Neural cell (in vitro differentiated cells): Measurements from ENCODE around the gene LUZP1. TPM values are rescaled to one million over a fixed set of nuclear protein-coding genes. Genes with fewer than 3 reads are reported as not detected.

Experiments
- H2AFZ ChIP-seq: fragments of 200-600, 300-800 bp; sonication (generic), shearing (Covaris generic); 2 replicates; pipeline ENCODE4 v1.6.0; 2014; ENCODE audit warnings: low read depth, mild to moderate bottlenecking, antibody characterized with exemption, low read length, moderate library complexity
- H3F3A ChIP-seq: fragments of 200-600 bp; shearing (Covaris generic); 2 replicates; pipeline ENCODE4 v1.6.1; 2016; ENCODE audit warnings: mild to moderate bottlenecking, moderate library complexity, mixed read lengths, antibody characterized with exemption, low read length; ENCODE audit not compliant: insufficient read depth, poor library complexity, severe bottlenecking
- H3K27ac ChIP-seq: fragments of 200-600, 300-800 bp; sonication (generic), shearing (Covaris generic); 2 replicates; pipeline ENCODE4 v1.5.1; 2014; ENCODE audit warnings: mild to moderate bottlenecking, low read length, moderate library complexity
- H3K27me3 ChIP-seq: fragments of 300-800, 200-600 bp; sonication (generic), shearing (Covaris generic); 2 replicates; pipeline ENCODE4 v1.6.0; 2014; ENCODE audit warnings: mild to moderate bottlenecking, low read depth, low read length, moderate library complexity; ENCODE audit not compliant: insufficient read depth
- H3K36me3 ChIP-seq: fragments of 300-800, 200-600 bp; sonication (generic), shearing (Covaris generic); 2 replicates; pipeline ENCODE4 v1.5.1; 2014; ENCODE audit warnings: mild to moderate bottlenecking, antibody characterized with exemption, low read length, moderate library complexity; ENCODE audit not compliant: insufficient read depth
- H3K4me2 ChIP-seq: fragments of 300-800, 200-600 bp; sonication (generic), shearing (Covaris generic); 2 replicates; pipeline ENCODE4 v1.6.0; 2014; ENCODE audit warnings: mild to moderate bottlenecking, low read length
- H3K4me3 ChIP-seq: fragments of 300-800, 200-600 bp; sonication (generic), shearing (Covaris generic); 2 replicates; pipeline ENCODE4 v1.5.1; 2014; ENCODE audit warnings: mild to moderate bottlenecking, low read length, moderate library complexity
- H3K79me2 ChIP-seq: fragments of 200-600 bp; shearing (Covaris generic); replicated peaks from 2 replicates; pipeline ENCODE4 v1.6.0; 2014; ENCODE audit warnings: mild to moderate bottlenecking, low read length, moderate library complexity; ENCODE audit not compliant: insufficient read depth
- H3K9ac ChIP-seq: fragments of 300-800, 200-600 bp; sonication (generic), shearing (Covaris generic); 2 replicates; pipeline ENCODE4 v1.6.1; 2016; ENCODE audit warnings: mild to moderate bottlenecking, low read length, mixed read lengths
- H3K9me2 ChIP-seq: fragments of 200-600 bp; shearing (Covaris generic); 2 replicates; pipeline ENCODE4 v1.6.1; 2016; ENCODE audit warnings: mild to moderate bottlenecking, low read length, mixed read lengths; ENCODE audit not compliant: insufficient read depth
- H3K9me3 ChIP-seq: fragments of 200-600, 300-800 bp; sonication (generic), shearing (Covaris generic); 2 replicates; pipeline ENCODE4 v1.6.1; 2016; ENCODE audit warnings: mild to moderate bottlenecking, mixed run types, low read length, moderate library complexity, mixed read lengths
- H4K20me1 ChIP-seq: fragments of 200-600 bp; shearing (Covaris generic); 2 replicates; pipeline ENCODE4 v1.6.1; 2016; ENCODE audit warnings: mild to moderate bottlenecking, mixed run types; ENCODE audit not compliant: insufficient read depth
- CTCF ChIP-seq: fragments of 450-650 bp; IDR thresholded peaks from 2 replicates; pipeline ENCODE4 v1.5.1; 2014; ENCODE audit warnings: antibody characterized with exemption, mild to moderate bottlenecking, moderate library complexity; ENCODE audit not compliant: poor library complexity, severe bottlenecking
- EP300 ChIP-seq: fragments of 450-650 bp; conservative IDR thresholded peaks from 2 replicates; pipeline ENCODE4 v1.6.1; 2014; ENCODE audit warnings: antibody characterized with exemption, mild to moderate bottlenecking, moderate library complexity; ENCODE audit not compliant: poor library complexity, severe bottlenecking
- EZH2 ChIP-seq: fragments of 200-600, 300-800 bp; shearing (Covaris generic), sonication (generic); IDR thresholded peaks from 2 replicates; pipeline ENCODE4 v1.6.1; 2014; ENCODE audit warnings: antibody characterized with exemption, low read length, borderline replicate concordance, mild to moderate bottlenecking; ENCODE audit not compliant: insufficient read depth, poor library complexity, severe bottlenecking
- MXI1 ChIP-seq: fragments of 450-650 bp; conservative IDR thresholded peaks from 2 replicates; pipeline ENCODE4 v1.6.1; 2014; ENCODE audit warnings: antibody characterized with exemption, mild to moderate bottlenecking; ENCODE audit not compliant: poor library complexity, severe bottlenecking
- POLR2AphosphoS5 ChIP-seq: IDR thresholded peaks from 2 replicates; pipeline ENCODE4 v1.6.1; 2012
- RAD21 ChIP-seq: fragments of 450-650 bp; conservative IDR thresholded peaks from 2 replicates; pipeline ENCODE4 v1.6.1; 2014; ENCODE audit warnings: antibody characterized with exemption, mild to moderate bottlenecking, moderate library complexity
- REST ChIP-seq: IDR thresholded peaks from 2 replicates; pipeline ENCODE4 v1.6.1; 2012; ENCODE audit warnings: borderline replicate concordance
- SMC3 ChIP-seq: fragments of 450-650 bp; conservative IDR thresholded peaks from 2 replicates; pipeline ENCODE4 v1.6.1; 2014; ENCODE audit warnings: antibody characterized with exemption, mild to moderate bottlenecking, moderate library complexity; ENCODE audit not compliant: poor library complexity
- TAF1 ChIP-seq: IDR thresholded peaks from 2 replicates; pipeline ENCODE4 v1.6.1; 2012; ENCODE audit warnings: low read depth
- polyA plus RNA-seq: library from polyadenylated mRNA; depleted of rRNA; stranded (reverse); fragments of >200 nt; gene quantifications from 2 replicates; pipeline ENCODE4 v1.2.3, GENCODE V29; 2014
- small RNA-seq, 3 experiments: library from RNA; depleted of rRNA; stranded (forward); fragments of <200 nt; gene quantifications; one replicate each; pipeline ENCODE3, GENCODE V24; 2012

The LUZP1 gene
- polyA plus RNA-seq, 1 donor from 2014 or later, result 2.3 TPM

DNA sequence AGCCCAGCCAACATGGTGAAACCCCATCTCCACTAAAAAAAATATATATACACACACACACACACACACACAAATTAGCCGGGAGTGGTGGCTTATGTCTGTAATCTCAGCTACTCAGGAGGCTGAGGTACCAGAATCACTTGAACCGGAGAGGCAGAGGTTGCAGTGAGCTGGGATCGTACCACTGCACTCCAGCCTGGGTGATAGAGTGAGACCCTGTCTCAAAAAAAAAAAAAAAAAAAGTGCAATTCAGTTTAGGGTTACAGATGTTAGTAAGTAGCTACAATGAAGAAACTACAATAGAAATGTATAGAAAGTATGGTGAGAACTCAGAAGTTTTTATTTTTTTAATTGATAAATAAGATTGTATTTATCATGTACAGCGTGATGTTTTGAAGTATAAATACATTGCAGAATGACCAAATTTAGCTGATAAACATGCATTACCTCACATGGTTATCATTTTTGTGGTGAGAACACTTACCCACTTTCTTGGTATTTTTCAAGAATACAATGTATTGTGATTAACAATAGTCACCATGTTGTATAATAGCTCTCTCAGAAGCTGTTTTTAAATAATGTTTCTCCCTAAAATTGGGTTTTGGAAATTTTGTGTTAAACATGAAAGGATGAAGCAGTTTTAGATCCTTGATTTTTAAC lies 131.4 kb downstream of the LUZP1 start:
- Histone ChIP-seq H2AFZ (no peak overlapping the region), H3K9ac (no peak overlapping the region), H3K79me2 (peaks cover 86% of the 10 kb centered on the region), H3K36me3 (no peaks in the 10 kb centered on the region), H3K27me3 (no peaks in the 10 kb centered on the region), H3K9me2 (no peaks in the 10 kb centered on the region), H3F3A (peaks cover 4% of the 10 kb centered on the region), H4K20me1 (peaks cover 8% of the 10 kb centered on the region), H3K27ac (peak overlapping the region; percentile 68), H3K4me3 (no peak overlapping the region), H3K9me3 (no peaks in the 10 kb centered on the region), H3K4me2 (no peak overlapping the region)
- no peak for TF ChIP-seq TAF1
- TF ChIP-seq REST, result no peak
- TF ChIP-seq MXI1, result no peak
- no peak for TF ChIP-seq POLR2AphosphoS5
- no peak for TF ChIP-seq SMC3
- TF ChIP-seq EP300, result no peak
- TF ChIP-seq CTCF, result no peak
- no peak for TF ChIP-seq EZH2
- TF ChIP-seq RAD21, result no peak

GRCh38 chr1:23035823-23036452 lies 132.7 kb downstream of the LUZP1 start:
- Histone ChIP-seq H3K4me2 (peak overlapping the region; percentile 41), H4K20me1 (peaks cover 8% of the 10 kb centered on the region), H3K27ac (peak overlapping the region; percentile 68), H3K9ac (no peak overlapping the region), H2AFZ (no peak overlapping the region), H3K79me2 (peaks cover 87% of the 10 kb centered on the region), H3K9me2 (no peaks in the 10 kb centered on the region), H3F3A (peaks cover 4% of the 10 kb centered on the region), H3K4me3 (peak overlapping the region; percentile 9), H3K27me3 (no peaks in the 10 kb centered on the region), H3K9me3 (no peaks in the 10 kb centered on the region), H3K36me3 (no peaks in the 10 kb centered on the region)
- peak; percentile 56 for TF ChIP-seq POLR2AphosphoS5
- TF ChIP-seq CTCF, result no peak
- TF ChIP-seq EP300, result peak; percentile 69

Small RNA genes within 50 kb of the gene (small RNA-seq; reads per million reads assigned to genes)
- 3.3 to 11.6 (median 10.5) reads per million in 3 experiments for gene MIR3115
- 0 reads per million in 3 experiments for gene MIR4419A
- gene RNU6-135P, result 0 reads per million in 3 experiments
- gene RNU6-514P, result 0 reads per million in 3 experiments

Other genes starting within 250 kb of the LUZP1 start
- gene LACTBL1, start 196.0 kb downstream of the LUZP1 start, polyA plus RNA-seq, result not detected in 2 replicates
- not detected in 2 replicates for gene TEX46, start 153.0 kb downstream of the LUZP1 start, polyA plus RNA-seq
- 276 and 304 TPM in 2 replicates for gene KDM1A, start 149.4 kb downstream of the LUZP1 start, polyA plus RNA-seq
- gene HTR1D, start 48.6 kb upstream of the LUZP1 start, polyA plus RNA-seq, result not detected in 2 replicates
- 295 and 345 TPM in 2 replicates for gene HNRNPR, start 175.4 kb upstream of the LUZP1 start, polyA plus RNA-seq
- gene ZNF436, start 201.0 kb upstream of the LUZP1 start, polyA plus RNA-seq, result 27.1 and 30.8 TPM in 2 replicates